ENCODE measurements around the gene DENND1B.

DNA sequence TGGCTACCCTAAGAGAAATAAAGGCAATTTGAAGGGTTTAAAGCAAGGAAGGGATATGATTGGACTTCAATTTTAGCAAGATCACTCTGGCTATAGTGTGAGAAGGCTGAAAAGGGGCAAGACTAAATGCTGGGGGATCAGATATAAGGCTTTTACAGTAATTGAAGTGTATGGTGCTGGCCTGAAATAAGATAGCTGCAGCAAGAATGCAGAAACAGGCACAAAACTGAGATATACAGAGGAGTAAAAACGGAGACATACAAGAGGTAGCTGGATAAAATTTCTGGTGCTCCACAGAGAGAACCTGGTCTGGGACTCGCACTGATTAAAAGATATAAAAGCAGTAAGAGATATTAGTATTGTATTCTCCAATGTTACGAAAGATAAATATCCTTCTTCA lies 92.0 kb downstream of the DENND1B start:
- TF ChIP-seq CTCF (IDR thresholded peaks at IDR 0.05) = no peak
- no peak for TF ChIP-seq EZH2 (IDR thresholded peaks at IDR 0.05; ENCODE audit: borderline replicate concordance, insufficient read depth, low read depth, low read length, poor library complexity, severe bottlenecking)
